ENCODE results near the gene AP3B1.

GRCh38 chr5:78058625-78059024, 235.9 kb downstream of the AP3B1 start:
- no peak for TF ChIP-seq CTCF (IDR thresholded peaks at IDR 0.05; ENCODE audit: borderline replicate concordance, extremely low read depth, low read length, poor library complexity, severe bottlenecking)
- no peak for TF ChIP-seq EZH2 (IDR thresholded peaks at IDR 0.05; ENCODE audit: borderline replicate concordance, low read depth, low read length, severe bottlenecking)
